SK-N-SH (cell line): ENCODE results near the gene TMEM62. TPM values are rescaled to one million over a fixed set of nuclear protein-coding genes. Genes with fewer than 3 reads are reported as not detected.

Experiments
- CTCF ChIA-PET: fragments of 300-600, 350-600 bp; formaldehyde crosslinking; extraction: SDS; loops from one replicate; lab custom pipeline; 2021; lab: Yijun Ruan, JAX
- POLR2A ChIA-PET: fragments of 350-600 bp; sonication (Branson Sonifier 250); formaldehyde crosslinking; extraction: SDS; loops from one replicate; lab custom pipeline; 2020; ENCODE audit warnings: antibody characterized with exemption, inconsistent platforms; lab: Yijun Ruan, JAX
- DNase-seq: peaks from one replicate; pipeline ENCODE4 v3.0.0; 2012
- H2AFZ ChIP-seq: fragments of 200-600 bp; sonication (generic); 2 replicates; pipeline ENCODE4 v1.8.1; 2016; ENCODE audit warnings: antibody characterized with exemption, mild to moderate bottlenecking, low read depth
- H3F3A ChIP-seq: fragments of 200-600 bp; sonication (generic); replicated peaks from 2 replicates; pipeline ENCODE3; 2016; ENCODE audit warnings: antibody characterized with exemption, mild to moderate bottlenecking; ENCODE audit not compliant: insufficient read depth
- H3K27ac ChIP-seq, 2 experiments: fragments of 200-500 bp in 1 of 2; fragments of 200-600 bp in 1 of 2; sonication (Bioruptor generic) in 1 of 2; sonication (generic), shearing (Covaris generic) in 1 of 2; 2 replicates each; pipeline versions ENCODE4 v1.5.1 to v1.6.1; 2014 to 2016; ENCODE audit warnings: low read depth in 2 of 2, inconsistent platforms in 1 of 2, low read length in 1 of 2, mild to moderate bottlenecking in 1 of 2, mixed read lengths in 1 of 2
- H3K27me3 ChIP-seq: fragments of 200-600 bp; sonication (generic), shearing (Covaris generic); 2 replicates; pipeline ENCODE4 v1.6.1; 2016; ENCODE audit warnings: mixed run types; ENCODE audit not compliant: insufficient read depth
- H3K36me3 ChIP-seq, 2 experiments: fragments of 200-500 bp in 1 of 2; fragments of 200-600 bp in 1 of 2; sonication (Bioruptor generic) in 1 of 2; sonication (generic) in 1 of 2; replicated peaks in 1 of 2; 2 replicates each; pipeline versions ENCODE3 to v1.5.1; 2014 to 2016; ENCODE audit warnings: low read length in 1 of 2, mild to moderate bottlenecking in 1 of 2; ENCODE audit not compliant: insufficient read depth in 2 of 2, control insufficient read depth in 1 of 2
- H3K4me1 ChIP-seq, 2 experiments: fragments of 200-500 bp in 1 of 2; fragments of 200-600 bp in 1 of 2; sonication (Bioruptor generic) in 1 of 2; sonication (generic), shearing (Covaris generic) in 1 of 2; 2 replicates each; pipeline versions ENCODE4 v1.5.1 to v1.6.1; 2014 to 2016; ENCODE audit warnings: low read depth in 1 of 2, low read length in 1 of 2, mixed run types in 1 of 2; ENCODE audit not compliant: insufficient read depth in 2 of 2, control insufficient read depth in 1 of 2
- H3K4me2 ChIP-seq: fragments of 200-600 bp; sonication (generic), shearing (Covaris generic); 2 replicates; pipeline ENCODE4 v1.6.1; 2017; ENCODE audit warnings: mixed run types
- H3K4me3 ChIP-seq, 2 experiments: fragments of 200-500 bp in 1 of 2; fragments of 200-600 bp in 1 of 2; sonication (Bioruptor generic) in 1 of 2; sonication (generic), shearing (Covaris generic) in 1 of 2; 2 replicates each; pipeline versions ENCODE4 v1.5.1 to v1.8.1; 2014 to 2016; ENCODE audit warnings: low read depth in 2 of 2, inconsistent platforms in 1 of 2, low read length in 1 of 2, mild to moderate bottlenecking in 1 of 2, mixed read lengths in 1 of 2, moderate library complexity in 1 of 2
- H3K79me2 ChIP-seq: fragments of 200-600 bp; sonication (generic); 2 replicates; pipeline ENCODE4 v1.8.1; 2017; ENCODE audit warnings: mild to moderate bottlenecking; ENCODE audit not compliant: insufficient read depth
- H3K9ac ChIP-seq: fragments of 200-600 bp; sonication (generic); 2 replicates; pipeline ENCODE4 v1.6.1; 2017; ENCODE audit warnings: mixed run types
- H3K9me2 ChIP-seq: fragments of 200-600 bp; sonication (generic); 2 replicates; pipeline ENCODE4 v1.6.1; 2017; ENCODE audit warnings: mixed run types
- H3K9me3 ChIP-seq: fragments of 200-600 bp; sonication (generic); 2 replicates; pipeline ENCODE4 v1.6.1; 2017; ENCODE audit warnings: mixed run types, mild to moderate bottlenecking, moderate library complexity
- H4K20me1 ChIP-seq: fragments of 200-600 bp; sonication (generic); 2 replicates; pipeline ENCODE4 v1.6.1; 2017; ENCODE audit warnings: mild to moderate bottlenecking, mixed run types; ENCODE audit not compliant: insufficient read depth
- FOSL2 ChIP-seq: IDR thresholded peaks from 2 replicates; pipeline ENCODE4 v1.4.0; 2012; ENCODE audit warnings: low read depth, mild to moderate bottlenecking, moderate library complexity, borderline replicate concordance
- GABPA ChIP-seq: IDR thresholded peaks from 2 replicates; pipeline ENCODE4 v1.4.0; 2012; ENCODE audit warnings: low read depth, mild to moderate bottlenecking
- MEF2A ChIP-seq: IDR thresholded peaks from 2 replicates; pipeline ENCODE4 v1.4.0; 2012; ENCODE audit warnings: low read depth, borderline replicate concordance
- NFIC ChIP-seq: IDR thresholded peaks from 2 replicates; pipeline ENCODE4 v1.4.0; 2012; ENCODE audit warnings: borderline replicate concordance
- POLR2AphosphoS5 ChIP-seq: IDR thresholded peaks from 2 replicates; pipeline ENCODE4 v1.6.1; 2012; ENCODE audit warnings: low read depth, low read length
- REST ChIP-seq: IDR thresholded peaks from 2 replicates; pipeline ENCODE4 v1.6.1; 2012; ENCODE audit warnings: mild to moderate bottlenecking, low read depth, low read length, moderate library complexity
- RFX5 ChIP-seq: IDR thresholded peaks from 2 replicates; pipeline ENCODE4 v1.6.1; 2012; ENCODE audit warnings: mild to moderate bottlenecking, improper control_type of control experiment, low read length
- SIN3A ChIP-seq: IDR thresholded peaks from 2 replicates; pipeline ENCODE4 v1.6.1; 2012; ENCODE audit warnings: low read depth, mild to moderate bottlenecking, low read length, moderate library complexity, borderline replicate concordance
- SMC3 ChIP-seq: IDR thresholded peaks from 2 replicates; pipeline ENCODE4 v1.6.1; 2012; ENCODE audit warnings: low read depth, low read length, improper control_type of control experiment
- TCF12 ChIP-seq: IDR thresholded peaks from 2 replicates; pipeline ENCODE4 v1.4.0; 2012
- TEAD4 ChIP-seq: IDR thresholded peaks from 2 replicates; pipeline ENCODE4 v1.4.0; 2012; ENCODE audit warnings: mild to moderate bottlenecking, borderline replicate concordance; ENCODE audit not compliant: insufficient read depth
- YY1 ChIP-seq: IDR thresholded peaks from 2 replicates; pipeline ENCODE4 v1.4.0; 2012; ENCODE audit warnings: low read depth, mild to moderate bottlenecking
- WGBS: methylation state at CpG from one replicate; pipeline ENCODE4 v1.1.6; 2017; ENCODE audit warnings: low lambda C conversion rate; 5-methylcytosine and 5-hydroxymethylcytosine counted together
- polyA plus RNA-seq, 3 experiments: library from polyadenylated mRNA; depleted of rRNA; stranded (reverse); fragments of >200 nt; gene quantifications; 2 replicates each; pipeline ENCODE4 v1.2.3, GENCODE V29; 2012
- TF ChIP-seq, protein P1 (sequence below): IDR thresholded peaks from 2 replicates; pipeline ENCODE4; 2012

The TMEM62 gene
- polyA plus RNA-seq, 1 of the 3 experiments (the other 2 are of a cell fraction) = 3.3 TPM

GRCh38 chr15:43214169-43214568, 80.8 kb downstream of the TMEM62 start:
- no peak for TF ChIP-seq TEAD4
- TF ChIP-seq MEF2A = no peak
- no peak for TF ChIP-seq GABPA
- no peak overlapping the region for H3K9ac ChIP-seq
- no peak overlapping the region for H3K27ac ChIP-seq
- H3K79me2 ChIP-seq = no peaks in the 10 kb centered on the region
- H3K27me3 ChIP-seq = peaks cover 8% of the 10 kb centered on the region; the same call in 1 of the 2 replicates
- no peaks in the 10 kb centered on the region for H3K9me2 ChIP-seq
- no peaks in the 10 kb centered on the region for H3K36me3 ChIP-seq
- H4K20me1 ChIP-seq = no peaks in the 10 kb centered on the region
- no peaks in the 10 kb centered on the region for H3F3A ChIP-seq
- CTCF ChIA-PET = interaction anchor here (0.9 to 11.9 kb wide), 7 partner anchors 10 to 71 kb away, joined by 3 to 70 read pairs (median 4); partner anchors contain the start of gene CCNDBP1
- H3K4me1 ChIP-seq = peaks cover 0 to 11% of the 10 kb centered on the region in 2 experiments; a peak in 1 of 4 replicates
- POLR2A ChIA-PET = no interaction called here
- WGBS = 64% methylated on average over 8 of the region's 8 CpGs
- DNase-seq = no peak
- H3K4me2 ChIP-seq = no peak overlapping the region
- H3K9me3 ChIP-seq = no peaks in the 10 kb centered on the region
- H3K4me3 ChIP-seq = no peak overlapping the region
- H2AFZ ChIP-seq = no peak overlapping the region

DNA sequence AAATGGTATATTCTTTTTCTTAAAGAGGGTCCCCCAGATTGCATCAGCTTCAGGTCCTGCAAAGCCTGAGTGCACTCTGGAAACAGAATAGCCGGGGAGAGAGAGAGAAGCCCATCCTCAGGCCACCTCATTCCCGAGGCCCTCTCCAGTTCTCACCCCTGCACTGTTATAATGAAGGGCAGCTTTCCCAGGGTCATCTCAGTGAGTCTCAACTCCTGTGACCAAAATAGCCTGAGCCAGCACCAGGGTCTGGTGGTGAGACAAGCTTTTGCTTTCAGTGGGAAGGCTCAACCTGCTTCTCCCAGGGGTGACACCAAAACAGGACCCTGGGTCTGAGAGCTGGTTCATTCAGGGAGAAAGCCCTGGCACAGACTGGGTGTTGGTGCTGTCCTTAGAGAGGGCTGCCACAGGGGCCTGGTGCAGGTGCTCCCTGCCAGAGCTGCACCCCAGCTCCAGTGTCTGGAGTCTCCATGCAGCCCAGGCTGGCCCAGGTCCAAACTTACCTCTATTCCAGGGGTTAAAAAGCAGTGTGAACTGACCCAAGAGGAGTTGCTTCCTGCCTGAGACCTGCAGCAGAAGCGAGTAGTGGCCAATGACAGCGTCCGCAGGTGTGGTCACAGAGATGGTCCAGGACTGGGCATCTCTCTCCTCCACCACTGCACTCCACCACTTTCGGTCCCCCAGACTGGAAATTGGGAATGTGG, 81.4 kb downstream of the TMEM62 start:
- H3K27ac ChIP-seq = no peak overlapping the region
- no peaks in the 10 kb centered on the region for H4K20me1 ChIP-seq
- H3K4me3 ChIP-seq = no peak overlapping the region
- no peak overlapping the region for H2AFZ ChIP-seq
- ChIA-PET CTCF (interaction anchor here (1.1 to 11.9 kb wide), 6 partner anchors 11 to 70 kb away, joined by 3 to 70 read pairs (median 14); partner anchors contain the start of gene CCNDBP1), POLR2A (no interaction called here)
- peaks cover 8% of the 10 kb centered on the region; the same call in 1 of the 2 replicates for H3K27me3 ChIP-seq
- H3F3A ChIP-seq = no peaks in the 10 kb centered on the region
- WGBS = 74% methylated on average over 6 of the region's 6 CpGs
- no peak for DNase-seq
- H3K4me1 ChIP-seq = peaks cover 0 to 11% of the 10 kb centered on the region in 2 experiments; a peak in 1 of 4 replicates
- H3K9me3 ChIP-seq = no peaks in the 10 kb centered on the region
- no peak overlapping the region for H3K4me2 ChIP-seq
- H3K9ac ChIP-seq = no peak overlapping the region
- no peak for TF ChIP-seq POLR2AphosphoS5
- no peak for TF ChIP-seq YY1
- TF ChIP-seq NFIC = no peak
- TF ChIP-seq TEAD4 = no peak
- TF ChIP-seq FOSL2 = no peak
- no peak for TF ChIP-seq SMC3
- no peak for TF ChIP-seq TCF12
- no peak for TF ChIP-seq SIN3A
- no peak for TF ChIP-seq REST
- no peak for TF ChIP-seq RFX5
- TF ChIP-seq, protein P1, sequence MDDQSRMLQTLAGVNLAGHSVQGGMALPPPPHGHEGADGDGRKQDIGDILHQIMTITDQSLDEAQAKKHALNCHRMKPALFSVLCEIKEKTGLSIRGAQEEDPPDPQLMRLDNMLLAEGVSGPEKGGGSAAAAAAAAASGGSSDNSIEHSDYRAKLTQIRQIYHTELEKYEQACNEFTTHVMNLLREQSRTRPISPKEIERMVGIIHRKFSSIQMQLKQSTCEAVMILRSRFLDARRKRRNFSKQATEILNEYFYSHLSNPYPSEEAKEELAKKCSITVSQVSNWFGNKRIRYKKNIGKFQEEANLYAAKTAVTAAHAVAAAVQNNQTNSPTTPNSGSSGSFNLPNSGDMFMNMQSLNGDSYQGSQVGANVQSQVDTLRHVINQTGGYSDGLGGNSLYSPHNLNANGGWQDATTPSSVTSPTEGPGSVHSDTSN = no peak
- H3K79me2 ChIP-seq = no peaks in the 10 kb centered on the region
- H3K9me2 ChIP-seq = no peaks in the 10 kb centered on the region
- H3K36me3 ChIP-seq = no peaks in the 10 kb centered on the region
